ENCODE results near the gene DAPK1.

The DAPK1 gene

DNA sequence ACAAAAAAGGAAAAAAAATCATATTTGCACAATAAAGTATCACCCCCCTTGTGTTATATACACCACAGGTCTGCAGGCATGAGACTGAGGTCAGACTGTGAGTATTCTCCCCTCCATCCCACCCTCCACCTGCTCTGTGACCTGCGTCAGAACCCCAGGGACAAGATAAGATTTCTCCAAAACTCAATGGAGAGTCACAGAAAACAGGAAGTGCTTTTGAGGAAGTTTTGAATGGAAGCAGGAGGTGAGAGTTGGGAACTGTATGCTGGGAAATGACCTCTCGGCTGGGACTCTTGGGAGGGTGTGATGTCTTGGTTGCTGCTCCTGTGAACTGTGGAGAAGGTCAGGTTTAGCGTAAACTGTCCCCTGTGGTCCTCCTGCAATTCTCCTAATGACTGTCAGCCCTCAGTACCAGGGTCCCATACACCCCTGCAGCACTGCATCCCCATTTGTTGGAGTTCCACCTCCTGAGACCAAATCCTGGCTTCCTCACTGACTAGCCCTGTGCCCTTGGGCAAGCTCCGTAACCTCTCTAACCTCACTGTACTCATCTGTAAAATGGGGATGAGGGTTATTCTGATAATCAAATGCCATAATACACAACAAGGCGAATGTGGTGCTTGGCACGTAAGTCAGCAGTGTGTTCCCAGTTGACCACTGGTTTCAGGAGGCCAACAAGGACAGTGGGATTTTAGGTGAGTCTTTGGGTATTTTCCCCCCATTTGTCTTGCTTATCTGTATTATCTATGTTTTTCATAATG is 221.4 kb downstream of the DAPK1 start:
- in situ Hi-C loops (cut with MboI; ENCODE audit: low sequenced_read_pairs), result no loop called here
- Histone ChIP-seq H3K9me3 (no peaks in the 10 kb centered on the region), H3K36me3 (replicated peaks) (no peaks in the 10 kb centered on the region), H3K4me1 (peaks cover 16% of the 10 kb centered on the region), H3K4me3 (no peak overlapping the region), H3K27me3 (ENCODE audit: low read depth) (no peaks in the 10 kb centered on the region)
- DNase-seq (ENCODE audit: low spot score in 2 of 2), result no peak

GRCh38 chr9:87720173-87720572 is 222.5 kb downstream of the DAPK1 start:
- Histone ChIP-seq H3K36me3 (replicated peaks) (no peaks in the 10 kb centered on the region), H3K4me3 (no peak overlapping the region), H3K4me1 (peaks cover 13% of the 10 kb centered on the region), H3K27me3 (ENCODE audit: low read depth) (no peaks in the 10 kb centered on the region), H3K9me3 (no peaks in the 10 kb centered on the region)
- in situ Hi-C loops (cut with MboI; ENCODE audit: low sequenced_read_pairs), result no loop called here
- DNase-seq (ENCODE audit: low spot score in 2 of 2), result no peak

GRCh38 chr9:87722393-87723088 is 224.9 kb downstream of the DAPK1 start:
- Histone ChIP-seq H3K27me3 (ENCODE audit: low read depth) (no peaks in the 10 kb centered on the region), H3K4me1 (peaks cover 12% of the 10 kb centered on the region), H3K36me3 (replicated peaks) (no peaks in the 10 kb centered on the region; the same call in 1 of the 2 replicates), H3K9me3 (no peaks in the 10 kb centered on the region), H3K4me3 (no peak overlapping the region)
- no peak for DNase-seq (ENCODE audit: low spot score in 2 of 2)
- in situ Hi-C loops (cut with MboI; ENCODE audit: low sequenced_read_pairs), result no loop called here

- in situ Hi-C loops (cut with MboI; ENCODE audit: low sequenced_read_pairs), result no loop called here
- H3K9me3 ChIP-seq, result no peaks in the 10 kb centered on the region
- H3K27me3 ChIP-seq (ENCODE audit: low read depth), result no peaks in the 10 kb centered on the region
- peak overlapping the region; percentile 52 for H3K4me3 ChIP-seq
- H3K36me3 ChIP-seq (replicated peaks), result peaks cover 6% of the 10 kb centered on the region
- peaks cover 16% of the 10 kb centered on the region for H3K4me1 ChIP-seq
- peak; percentile 20 to 53 for DNase-seq (ENCODE audit: low spot score in 2 of 2)
These were observed 227.8 kb downstream of the DAPK1 start for GRCh38 chr9:87725356-87725899.

GRCh38 chr9:87725900-87726709 is 228.4 kb downstream of the DAPK1 start, which contains the start of gene CTSL:
TSS of gene CTSL (plus strand) at chr9:87726119. CDS start at chr9:87727604, 1,485 bp downstream.
- in situ Hi-C loops (cut with MboI; ENCODE audit: low sequenced_read_pairs), result no loop called here
- Histone ChIP-seq H3K27me3 (ENCODE audit: low read depth) (no peaks in the 10 kb centered on the region), H3K36me3 (replicated peaks) (peaks cover 9% of the 10 kb centered on the region), H3K9me3 (no peaks in the 10 kb centered on the region), H3K4me3 (peak within 1 kb of the TSS; percentile 52), H3K4me1 (peaks cover 16% of the 10 kb centered on the region)
- DNase-seq (ENCODE audit: low spot score in 2 of 2), result peak; percentile 76 to 86

DNA sequence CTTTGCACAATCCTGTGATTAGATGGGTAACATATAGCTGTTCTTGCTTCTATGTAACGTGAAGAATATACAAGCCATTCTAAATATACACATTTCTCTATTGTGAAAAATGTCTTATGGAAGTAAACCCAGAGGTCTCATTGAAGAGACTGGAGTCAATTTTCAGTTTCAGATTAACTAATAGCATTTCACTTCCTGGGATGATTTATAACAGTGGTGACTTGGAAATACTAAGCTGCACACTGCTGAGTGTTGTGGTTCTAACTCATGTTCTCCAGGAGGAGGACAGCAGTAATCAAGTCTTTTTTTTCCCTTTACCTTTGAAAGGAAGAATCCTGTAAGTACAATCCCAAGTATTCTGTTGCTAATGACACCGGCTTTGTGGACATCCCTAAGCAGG is 231.6 kb downstream of the DAPK1 start:
- Histone ChIP-seq H3K9me3 (no peaks in the 10 kb centered on the region), H3K36me3 (replicated peaks) (peaks cover 9% of the 10 kb centered on the region), H3K27me3 (ENCODE audit: low read depth) (no peaks in the 10 kb centered on the region), H3K4me1 (peaks cover 16% of the 10 kb centered on the region), H3K4me3 (no peak overlapping the region)
- in situ Hi-C loops (cut with MboI; ENCODE audit: low sequenced_read_pairs), result no loop called here
- DNase-seq (ENCODE audit: low spot score in 2 of 2), result no peak

- DNase-seq (ENCODE audit: low spot score in 2 of 2), result no peak
- H3K4me1 ChIP-seq, result peaks cover 8% of the 10 kb centered on the region; the same call in 1 of the 2 replicates
- H3K36me3 ChIP-seq (replicated peaks), result peaks cover 9% of the 10 kb centered on the region
- in situ Hi-C loops (cut with MboI; ENCODE audit: low sequenced_read_pairs), result no loop called here
- H3K27me3 ChIP-seq (ENCODE audit: low read depth), result no peaks in the 10 kb centered on the region
- H3K9me3 ChIP-seq, result no peaks in the 10 kb centered on the region
- no peak overlapping the region for H3K4me3 ChIP-seq
These were observed 233.7 kb downstream of the DAPK1 start for GRCh38 chr9:87731321-87731720.

DNA sequence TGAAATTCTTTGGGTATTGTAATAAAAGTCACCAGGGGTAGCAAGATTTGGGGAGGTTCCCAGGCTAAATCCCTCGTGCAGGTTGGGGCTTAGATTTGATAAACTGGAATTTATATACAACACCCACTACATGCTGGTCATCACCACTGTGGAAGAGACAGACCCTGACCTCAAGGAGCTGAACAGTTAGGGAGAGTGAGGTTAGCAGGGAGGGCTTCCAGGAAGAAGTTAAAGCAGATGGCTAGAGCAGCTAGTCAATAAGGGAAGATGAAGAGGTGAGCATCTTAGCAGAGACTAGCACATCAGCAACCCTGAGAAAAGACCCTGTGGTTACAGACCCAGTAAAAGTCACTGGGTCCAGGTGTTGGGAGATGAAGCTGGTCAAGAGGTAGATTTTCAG is 234.7 kb downstream of the DAPK1 start:
- in situ Hi-C loops (cut with MboI; ENCODE audit: low sequenced_read_pairs), result no loop called here
- no peak for DNase-seq (ENCODE audit: low spot score in 2 of 2)
- H3K36me3 ChIP-seq (replicated peaks), result peaks cover 9% of the 10 kb centered on the region
- peaks cover 5% of the 10 kb centered on the region; the same call in 1 of the 2 replicates for H3K4me1 ChIP-seq
- no peaks in the 10 kb centered on the region for H3K9me3 ChIP-seq
- H3K27me3 ChIP-seq (ENCODE audit: low read depth), result no peaks in the 10 kb centered on the region
- H3K4me3 ChIP-seq, result no peak overlapping the region

- no peak overlapping the region for H3K4me3 ChIP-seq
- H3K9me3 ChIP-seq, result no peaks in the 10 kb centered on the region
- peaks cover 5% of the 10 kb centered on the region; the same call in 1 of the 2 replicates for H3K4me1 ChIP-seq
- DNase-seq (ENCODE audit: low spot score in 2 of 2), result no peak
- peaks cover 9% of the 10 kb centered on the region for H3K36me3 ChIP-seq (replicated peaks)
- no peaks in the 10 kb centered on the region for H3K27me3 ChIP-seq (ENCODE audit: low read depth)
- in situ Hi-C loops (cut with MboI; ENCODE audit: low sequenced_read_pairs), result no loop called here
These were observed 235.1 kb downstream of the DAPK1 start for GRCh38 chr9:87732756-87733155.

DNA sequence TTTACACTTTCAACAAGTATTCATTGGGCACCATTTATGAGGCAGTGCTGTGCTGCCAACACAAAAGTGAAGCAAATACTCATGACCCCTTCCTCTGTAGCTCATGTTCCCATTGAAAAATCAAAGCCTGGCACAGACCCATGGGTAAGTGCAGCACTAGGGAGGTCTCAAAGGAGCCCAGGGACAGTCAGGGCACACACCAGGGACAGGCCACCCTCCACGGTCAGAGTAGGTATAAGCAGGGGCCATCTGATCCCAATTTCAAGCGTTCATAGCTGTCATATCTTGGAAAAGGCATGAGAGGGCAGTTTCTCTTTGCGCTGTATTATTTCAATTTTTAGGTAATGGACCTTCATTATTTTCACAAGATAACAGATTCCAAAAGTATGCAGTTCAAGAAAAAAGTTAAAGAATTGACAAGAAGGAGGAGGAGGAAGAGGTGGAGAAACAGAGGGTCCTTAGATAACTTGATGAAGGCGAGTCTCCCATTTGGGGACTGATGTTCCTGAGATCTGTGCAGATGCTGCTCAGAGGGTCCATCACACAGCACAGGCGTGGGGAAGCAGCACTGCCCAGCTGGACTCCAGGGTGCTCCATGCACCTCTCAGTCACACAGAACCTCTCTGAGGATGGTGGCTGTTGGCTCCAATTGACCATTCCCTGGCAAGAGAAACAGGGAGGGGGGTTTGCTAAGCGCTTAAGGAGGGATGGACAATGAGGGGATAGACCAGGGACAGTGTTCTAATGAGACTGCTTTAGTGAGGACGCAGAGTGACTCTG is 235.8 kb downstream of the DAPK1 start:
- H3K9me3 ChIP-seq, result no peaks in the 10 kb centered on the region
- H3K36me3 ChIP-seq (replicated peaks), result peaks cover 6% of the 10 kb centered on the region
- H3K27me3 ChIP-seq (ENCODE audit: low read depth), result no peaks in the 10 kb centered on the region
- in situ Hi-C loops (cut with MboI; ENCODE audit: low sequenced_read_pairs), result no loop called here
- H3K4me3 ChIP-seq, result no peak overlapping the region
- H3K4me1 ChIP-seq, result peaks cover 5% of the 10 kb centered on the region; the same call in 1 of the 2 replicates
- no peak for DNase-seq (ENCODE audit: low spot score in 2 of 2)

GRCh38 chr9:87734106-87734505 is 236.4 kb downstream of the DAPK1 start:
- H3K9me3 ChIP-seq, result no peaks in the 10 kb centered on the region
- in situ Hi-C loops (cut with MboI; ENCODE audit: low sequenced_read_pairs), result no loop called here
- no peak for DNase-seq (ENCODE audit: low spot score in 2 of 2)
- peaks cover 6% of the 10 kb centered on the region for H3K36me3 ChIP-seq (replicated peaks)
- H3K4me3 ChIP-seq, result no peak overlapping the region
- no peaks in the 10 kb centered on the region for H3K27me3 ChIP-seq (ENCODE audit: low read depth)
- peaks cover 5% of the 10 kb centered on the region; the same call in 1 of the 2 replicates for H3K4me1 ChIP-seq

DNA sequence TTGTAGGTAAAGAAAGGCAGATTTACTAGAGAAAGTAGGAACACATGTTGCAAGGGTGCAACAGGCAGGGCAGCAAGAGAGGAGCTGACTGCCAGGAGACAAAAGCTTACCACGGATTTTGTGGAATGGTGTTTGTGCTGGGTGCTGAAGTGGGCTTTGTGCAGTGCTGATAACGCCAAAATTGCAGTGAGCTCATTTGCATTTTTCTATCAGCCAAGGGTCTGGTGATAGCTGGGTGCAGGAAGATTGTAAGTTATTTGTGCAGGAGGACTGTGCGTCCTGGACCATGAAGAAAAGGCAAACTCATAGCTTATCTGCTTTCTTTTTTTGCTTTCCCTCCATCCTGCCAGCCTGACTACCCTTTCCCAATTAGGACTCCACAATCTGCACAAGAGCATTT is 241.9 kb downstream of the DAPK1 start:
- Histone ChIP-seq H3K4me3 (no peak overlapping the region), H3K9me3 (no peaks in the 10 kb centered on the region; the same call in none of the 2 replicates), H3K36me3 (replicated peaks) (no peaks in the 10 kb centered on the region), H3K4me1 (no peaks in the 10 kb centered on the region), H3K27me3 (ENCODE audit: low read depth) (no peaks in the 10 kb centered on the region)
- no peak for DNase-seq (ENCODE audit: low spot score in 2 of 2)
- in situ Hi-C loops (cut with MboI; ENCODE audit: low sequenced_read_pairs), result no loop called here

DNA sequence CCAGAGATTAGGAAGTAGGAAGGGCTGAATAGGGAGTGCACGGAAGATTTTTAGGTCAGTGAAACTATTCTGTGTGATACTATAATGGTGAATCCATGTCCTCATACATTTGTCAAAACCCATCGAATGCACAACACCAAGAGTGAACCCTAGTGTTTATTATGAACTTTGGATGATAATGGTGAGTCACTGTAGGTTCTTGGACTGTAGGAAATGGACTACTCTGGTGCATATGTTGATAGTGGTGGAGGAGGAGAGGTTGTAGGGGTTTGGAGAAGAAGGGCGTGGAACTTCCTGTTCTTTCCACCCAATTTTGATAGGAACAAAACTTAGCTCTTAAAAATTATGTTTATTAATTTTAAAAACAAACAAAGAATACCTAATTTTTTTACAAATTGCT is 242.5 kb downstream of the DAPK1 start:
- in situ Hi-C loops (cut with MboI; ENCODE audit: low sequenced_read_pairs), result no loop called here
- Histone ChIP-seq H3K27me3 (ENCODE audit: low read depth) (no peaks in the 10 kb centered on the region), H3K4me3 (no peak overlapping the region), H3K36me3 (replicated peaks) (no peaks in the 10 kb centered on the region), H3K9me3 (no peaks in the 10 kb centered on the region; the same call in none of the 2 replicates), H3K4me1 (no peaks in the 10 kb centered on the region)
- no peak for DNase-seq (ENCODE audit: low spot score in 2 of 2)
